K562 (cell line): ENCODE measurements around the gene SPTBN5. TPM values are rescaled to one million over a fixed set of nuclear protein-coding genes. Genes with fewer than 3 reads are reported as not detected.

ENCODE experiments used
- FOXA1 ChIP-seq: fragments of 450-650 bp; IDR thresholded peaks from 2 replicates; pipeline ENCODE4 v1.6.1; 2016; ENCODE audit warnings: mild to moderate bottlenecking, borderline replicate concordance
- HLTF ChIP-seq: fragments of 450-650 bp; IDR thresholded peaks from 2 replicates; pipeline ENCODE4 v1.6.1; 2016
- HNRNPUL1 ChIP-seq: fragments of 200-400 bp; formaldehyde crosslinking; IDR thresholded peaks from 2 replicates; pipeline ENCODE4 v1.6.1; 2017; ENCODE audit warnings: low read length
- JUN ChIP-seq, 2 experiments: sonication (generic) in 1 of 2; formaldehyde crosslinking in 1 of 2; IDR thresholded peaks; 2 replicates each; pipeline versions ENCODE4 v1.6.1 to v1.8.0; 2012 to 2022; ENCODE audit warnings: borderline replicate concordance in 2 of 2, mild to moderate bottlenecking in 2 of 2, improper control_type of control experiment in 1 of 2, low read depth in 1 of 2, low read length in 1 of 2, missing genetic modification reagents in 1 of 2
- KLF16 ChIP-seq: IDR thresholded peaks from 2 replicates; pipeline ENCODE4 v1.6.1; 2016; ENCODE audit warnings: antibody characterized with exemption
- NR2F6 ChIP-seq: fragments of 450-650 bp; formaldehyde crosslinking; IDR thresholded peaks from 2 replicates; pipeline ENCODE4 v1.4.0; 2020; ENCODE audit warnings: mild to moderate bottlenecking
- RHOXF2B ChIP-seq: fragments of 250-450 bp; sonication (Bioruptor Pico); conservative IDR thresholded peaks from 2 replicates; pipeline ENCODE4 v1.5.1; 2021
- SMAD1 ChIP-seq: fragments of 150-350 bp; IDR thresholded peaks from 2 replicates; pipeline ENCODE4 v1.6.1; 2014; ENCODE audit warnings: low read length, low read depth; ENCODE audit not compliant: partially characterized antibody
- SRSF7 ChIP-seq: fragments of 200-400 bp; formaldehyde crosslinking; optimal IDR thresholded peaks from 2 replicates; pipeline ENCODE3; 2017; ENCODE audit warnings: mild to moderate bottlenecking, low read depth, low read length
- ZFPM2 ChIP-seq: fragments of 250-450 bp; sonication (Bioruptor Pico); IDR thresholded peaks from 2 replicates; pipeline ENCODE4 v1.5.1; 2022; ENCODE audit warnings: mild to moderate bottlenecking
- polyA plus RNA-seq, 8 experiments: library from polyadenylated mRNA; depleted of rRNA in 4 of 8; stranded (reverse) in 5 of 8; unstranded in 3 of 8; fragments of >200 nt; fragmentation: Nextera tagmentation in 2 of 8; fragmentation: Illumina TruSeq in 1 of 8; extraction: Ambion mirVana in 2 of 8; extraction: Trizol in 1 of 8; gene quantifications; 2 replicates each; pipeline versions ENCODE4 v1.2.1 to v1.2.3, GENCODE V29; 2011 to 2014; ENCODE audit warnings: inconsistent platforms in 1 of 8, missing spikeins in 1 of 8
- total RNA-seq, 7 experiments: library from RNA; depleted of rRNA in 6 of 7; stranded (reverse); fragments of >200 nt in 6 of 7; fragmentation: Illumina TruSeq in 2 of 7; extraction: Trizol in 2 of 7; gene quantifications; 2 replicates each; pipeline versions ENCODE4 v1.2.1 to v1.2.3, GENCODE V29; 2011 to 2021; ENCODE audit warnings: low replicate concordance in 1 of 7
- TF ChIP-seq, protein P1 (sequence below): fragments of 450-650 bp; IDR thresholded peaks from 2 replicates; pipeline ENCODE4 v1.6.1; 2016; ENCODE audit warnings: mild to moderate bottlenecking, moderate library complexity
- TF ChIP-seq, protein P2 (sequence below): fragments of 250-450 bp; sonication (Bioruptor Pico); IDR thresholded peaks from 2 replicates; pipeline ENCODE4 v1.5.0; 2021; ENCODE audit warnings: mild to moderate bottlenecking, moderate library complexity

Gene SPTBN5
- total and polyA plus RNA-seq, 9 of the 15 experiments (the other 6 are each of a cell fraction or from before 2014, with no cell fraction given), result 0.02 TPM; not detected in 8

GRCh38 chr15:41917767-41918430 is 24.0 kb upstream of the SPTBN5 start (continued):
- TF ChIP-seq, protein P1, sequence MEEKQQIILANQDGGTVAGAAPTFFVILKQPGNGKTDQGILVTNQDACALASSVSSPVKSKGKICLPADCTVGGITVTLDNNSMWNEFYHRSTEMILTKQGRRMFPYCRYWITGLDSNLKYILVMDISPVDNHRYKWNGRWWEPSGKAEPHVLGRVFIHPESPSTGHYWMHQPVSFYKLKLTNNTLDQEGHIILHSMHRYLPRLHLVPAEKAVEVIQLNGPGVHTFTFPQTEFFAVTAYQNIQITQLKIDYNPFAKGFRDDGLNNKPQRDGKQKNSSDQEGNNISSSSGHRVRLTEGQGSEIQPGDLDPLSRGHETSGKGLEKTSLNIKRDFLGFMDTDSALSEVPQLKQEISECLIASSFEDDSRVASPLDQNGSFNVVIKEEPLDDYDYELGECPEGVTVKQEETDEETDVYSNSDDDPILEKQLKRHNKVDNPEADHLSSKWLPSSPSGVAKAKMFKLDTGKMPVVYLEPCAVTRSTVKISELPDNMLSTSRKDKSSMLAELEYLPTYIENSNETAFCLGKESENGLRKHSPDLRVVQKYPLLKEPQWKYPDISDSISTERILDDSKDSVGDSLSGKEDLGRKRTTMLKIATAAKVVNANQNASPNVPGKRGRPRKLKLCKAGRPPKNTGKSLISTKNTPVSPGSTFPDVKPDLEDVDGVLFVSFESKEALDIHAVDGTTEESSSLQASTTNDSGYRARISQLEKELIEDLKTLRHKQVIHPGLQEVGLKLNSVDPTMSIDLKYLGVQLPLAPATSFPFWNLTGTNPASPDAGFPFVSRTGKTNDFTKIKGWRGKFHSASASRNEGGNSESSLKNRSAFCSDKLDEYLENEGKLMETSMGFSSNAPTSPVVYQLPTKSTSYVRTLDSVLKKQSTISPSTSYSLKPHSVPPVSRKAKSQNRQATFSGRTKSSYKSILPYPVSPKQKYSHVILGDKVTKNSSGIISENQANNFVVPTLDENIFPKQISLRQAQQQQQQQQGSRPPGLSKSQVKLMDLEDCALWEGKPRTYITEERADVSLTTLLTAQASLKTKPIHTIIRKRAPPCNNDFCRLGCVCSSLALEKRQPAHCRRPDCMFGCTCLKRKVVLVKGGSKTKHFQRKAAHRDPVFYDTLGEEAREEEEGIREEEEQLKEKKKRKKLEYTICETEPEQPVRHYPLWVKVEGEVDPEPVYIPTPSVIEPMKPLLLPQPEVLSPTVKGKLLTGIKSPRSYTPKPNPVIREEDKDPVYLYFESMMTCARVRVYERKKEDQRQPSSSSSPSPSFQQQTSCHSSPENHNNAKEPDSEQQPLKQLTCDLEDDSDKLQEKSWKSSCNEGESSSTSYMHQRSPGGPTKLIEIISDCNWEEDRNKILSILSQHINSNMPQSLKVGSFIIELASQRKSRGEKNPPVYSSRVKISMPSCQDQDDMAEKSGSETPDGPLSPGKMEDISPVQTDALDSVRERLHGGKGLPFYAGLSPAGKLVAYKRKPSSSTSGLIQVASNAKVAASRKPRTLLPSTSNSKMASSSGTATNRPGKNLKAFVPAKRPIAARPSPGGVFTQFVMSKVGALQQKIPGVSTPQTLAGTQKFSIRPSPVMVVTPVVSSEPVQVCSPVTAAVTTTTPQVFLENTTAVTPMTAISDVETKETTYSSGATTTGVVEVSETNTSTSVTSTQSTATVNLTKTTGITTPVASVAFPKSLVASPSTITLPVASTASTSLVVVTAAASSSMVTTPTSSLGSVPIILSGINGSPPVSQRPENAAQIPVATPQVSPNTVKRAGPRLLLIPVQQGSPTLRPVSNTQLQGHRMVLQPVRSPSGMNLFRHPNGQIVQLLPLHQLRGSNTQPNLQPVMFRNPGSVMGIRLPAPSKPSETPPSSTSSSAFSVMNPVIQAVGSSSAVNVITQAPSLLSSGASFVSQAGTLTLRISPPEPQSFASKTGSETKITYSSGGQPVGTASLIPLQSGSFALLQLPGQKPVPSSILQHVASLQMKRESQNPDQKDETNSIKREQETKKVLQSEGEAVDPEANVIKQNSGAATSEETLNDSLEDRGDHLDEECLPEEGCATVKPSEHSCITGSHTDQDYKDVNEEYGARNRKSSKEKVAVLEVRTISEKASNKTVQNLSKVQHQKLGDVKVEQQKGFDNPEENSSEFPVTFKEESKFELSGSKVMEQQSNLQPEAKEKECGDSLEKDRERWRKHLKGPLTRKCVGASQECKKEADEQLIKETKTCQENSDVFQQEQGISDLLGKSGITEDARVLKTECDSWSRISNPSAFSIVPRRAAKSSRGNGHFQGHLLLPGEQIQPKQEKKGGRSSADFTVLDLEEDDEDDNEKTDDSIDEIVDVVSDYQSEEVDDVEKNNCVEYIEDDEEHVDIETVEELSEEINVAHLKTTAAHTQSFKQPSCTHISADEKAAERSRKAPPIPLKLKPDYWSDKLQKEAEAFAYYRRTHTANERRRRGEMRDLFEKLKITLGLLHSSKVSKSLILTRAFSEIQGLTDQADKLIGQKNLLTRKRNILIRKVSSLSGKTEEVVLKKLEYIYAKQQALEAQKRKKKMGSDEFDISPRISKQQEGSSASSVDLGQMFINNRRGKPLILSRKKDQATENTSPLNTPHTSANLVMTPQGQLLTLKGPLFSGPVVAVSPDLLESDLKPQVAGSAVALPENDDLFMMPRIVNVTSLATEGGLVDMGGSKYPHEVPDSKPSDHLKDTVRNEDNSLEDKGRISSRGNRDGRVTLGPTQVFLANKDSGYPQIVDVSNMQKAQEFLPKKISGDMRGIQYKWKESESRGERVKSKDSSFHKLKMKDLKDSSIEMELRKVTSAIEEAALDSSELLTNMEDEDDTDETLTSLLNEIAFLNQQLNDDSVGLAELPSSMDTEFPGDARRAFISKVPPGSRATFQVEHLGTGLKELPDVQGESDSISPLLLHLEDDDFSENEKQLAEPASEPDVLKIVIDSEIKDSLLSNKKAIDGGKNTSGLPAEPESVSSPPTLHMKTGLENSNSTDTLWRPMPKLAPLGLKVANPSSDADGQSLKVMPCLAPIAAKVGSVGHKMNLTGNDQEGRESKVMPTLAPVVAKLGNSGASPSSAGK, result peak; percentile 90
- TF ChIP-seq SMAD1 (no peak), HLTF (no peak), KLF16 (no peak), SRSF7 (no peak), ZFPM2 (no peak), NR2F6 (CRISPR knock-in tag) (no peak), HNRNPUL1 (no peak), FOXA1 (no peak), RHOXF2B (CRISPR knock-in tag) (no peak), JUN (IDR thresholded peaks at IDR 0.05; ENCODE audit: borderline replicate concordance, low read depth, low read length) (peak; percentile 90; the same call in 1 of the 2 replicates), JUN (CRISPR knock-in tag; IDR thresholded peaks at IDR 0.05; ENCODE audit: borderline replicate concordance) (no peak)
- TF ChIP-seq, protein P2, sequence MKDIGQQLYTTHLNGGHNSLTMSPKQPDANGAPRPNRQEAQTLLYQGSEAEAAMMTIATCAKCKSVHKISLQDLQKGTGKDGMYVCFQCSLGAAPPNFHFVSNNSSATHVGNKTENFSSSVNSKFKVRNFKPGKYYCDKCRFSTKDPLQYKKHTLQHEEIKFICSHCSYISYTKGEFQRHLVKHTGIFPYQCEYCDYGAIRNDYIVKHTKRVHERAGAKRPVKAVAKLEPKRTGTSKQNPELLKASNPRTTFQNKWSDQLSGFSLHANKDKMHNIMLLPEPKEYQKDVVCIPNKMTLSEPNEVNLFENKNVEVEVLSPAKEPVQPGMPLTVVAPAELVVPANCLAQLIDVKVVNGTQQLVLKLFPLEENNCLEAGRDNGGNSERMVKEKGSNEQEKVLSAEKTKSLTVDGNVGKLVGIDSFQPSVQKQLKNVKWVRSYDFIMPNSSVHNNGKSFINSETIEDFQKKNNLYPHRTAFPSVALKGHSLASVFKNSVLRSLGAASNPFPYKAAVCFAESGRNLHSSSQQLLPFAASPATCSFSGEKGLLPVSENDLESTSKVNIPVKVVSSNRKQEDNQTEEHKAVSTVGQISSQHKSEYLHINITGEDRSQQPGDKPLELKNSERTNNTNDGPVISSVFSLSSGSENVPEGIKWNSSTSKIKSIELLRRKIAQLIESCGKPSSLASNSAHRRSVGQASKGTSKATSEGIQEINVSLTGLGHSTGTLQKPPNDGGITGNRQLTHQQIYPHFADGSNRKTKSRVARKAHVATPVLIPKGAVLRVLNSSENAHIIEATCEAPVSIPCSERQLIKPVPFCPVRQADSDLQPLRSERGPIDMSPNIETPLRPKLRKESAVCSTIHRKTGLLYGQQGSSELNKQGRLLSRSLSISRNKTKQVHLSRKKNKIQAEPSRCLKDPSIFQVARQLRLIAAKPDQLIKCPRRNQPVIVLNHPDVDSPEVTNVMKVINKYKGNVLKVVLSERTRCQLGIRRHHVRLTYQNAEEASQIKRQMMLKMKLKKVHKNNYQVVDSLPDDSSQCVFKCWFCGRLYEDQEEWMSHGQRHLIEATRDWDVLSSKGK, result no peak
